Stimulated activated naive CD8-positive, alpha-beta T cell treated with anti-CD3 and anti-CD28 coated beads, Interleukin-15, Interleukin-2, amounts not matched to agents 100 ng/mL and 50 ng/mL, for 24 hours (primary cell): ENCODE measurements around the gene MYOZ2.
"Not testable (repeated sequence)": the region's sequence is repeated elsewhere in the genome, so short reads cannot be mapped to it uniquely, and the experiment has no call there.

ENCODE experiments used
- H3K27ac Mint-ChIP-seq: one replicate; pipeline ENCODE4 v1.8.0; 2021; ENCODE audit warnings: mild to moderate bottlenecking, mixed read lengths
- H3K27me3 Mint-ChIP-seq: one replicate; pipeline ENCODE4 v1.8.0; 2021; ENCODE audit warnings: mixed read lengths
- H3K36me3 Mint-ChIP-seq: one replicate; pipeline ENCODE4 v1.8.0; 2021; ENCODE audit warnings: low read depth, mixed read lengths
- H3K4me1 Mint-ChIP-seq: one replicate; pipeline ENCODE4 v1.8.0; 2021; ENCODE audit warnings: low read depth, mixed read lengths
- H3K4me3 Mint-ChIP-seq: one replicate; pipeline ENCODE4 v1.8.0; 2021; ENCODE audit warnings: mild to moderate bottlenecking, mixed read lengths
- H3K9me3 Mint-ChIP-seq: one replicate; pipeline ENCODE4 v1.8.0; 2021; ENCODE audit warnings: mixed read lengths

Gene MYOZ2

GRCh38 chr4:119142833-119143232 lies 7.2 kb downstream of the MYOZ2 start:
- Mint-ChIP-seq H3K4me1 (peaks cover 25% of the 10 kb centered on the region), H3K27me3 (no peaks in the 10 kb centered on the region), H3K9me3 (peaks cover 4% of the 10 kb centered on the region), H3K27ac (no peak overlapping the region), H3K4me3 (no peak overlapping the region), H3K36me3 (no peaks in the 10 kb centered on the region)

- H3K4me3 Mint-ChIP-seq, H3K27ac Mint-ChIP-seq, H3K9me3 Mint-ChIP-seq, H3K27me3 Mint-ChIP-seq, H3K36me3 Mint-ChIP-seq: not testable (repeated sequence)
- peaks cover 21% of the 10 kb centered on the region for H3K4me1 Mint-ChIP-seq
Measured at GRCh38 chr4:119143341-119143740, 7.7 kb downstream of the MYOZ2 start.

- no peaks in the 10 kb centered on the region for H3K36me3 Mint-ChIP-seq
- no peak overlapping the region for H3K4me3 Mint-ChIP-seq
- H3K27me3 Mint-ChIP-seq = peaks cover 12% of the 10 kb centered on the region
- no peaks in the 10 kb centered on the region for H3K9me3 Mint-ChIP-seq
- H3K4me1 Mint-ChIP-seq = no peaks in the 10 kb centered on the region
- H3K27ac Mint-ChIP-seq = no peak overlapping the region
Measured at GRCh38 chr4:119149110-119149509, 13.5 kb downstream of the MYOZ2 start.

- Mint-ChIP-seq H3K4me1 (no peaks in the 10 kb centered on the region), H3K4me3 (no peak overlapping the region), H3K9me3 (no peaks in the 10 kb centered on the region), H3K36me3 (no peaks in the 10 kb centered on the region), H3K27ac (no peak overlapping the region), H3K27me3 (peaks cover 17% of the 10 kb centered on the region)
Measured at GRCh38 chr4:119151161-119151560, 15.5 kb downstream of the MYOZ2 start.

- no peaks in the 10 kb centered on the region for H3K9me3 Mint-ChIP-seq
- no peak overlapping the region for H3K4me3 Mint-ChIP-seq
- H3K27me3 Mint-ChIP-seq = peaks cover 17% of the 10 kb centered on the region
- no peaks in the 10 kb centered on the region for H3K4me1 Mint-ChIP-seq
- no peaks in the 10 kb centered on the region for H3K36me3 Mint-ChIP-seq
- H3K27ac Mint-ChIP-seq = no peak overlapping the region
Measured at GRCh38 chr4:119152741-119153140, 17.1 kb downstream of the MYOZ2 start.

GRCh38 chr4:119162174-119162573 lies 26.5 kb downstream of the MYOZ2 start:
- H3K27me3 Mint-ChIP-seq = no peaks in the 10 kb centered on the region
- no peak overlapping the region for H3K4me3 Mint-ChIP-seq
- no peak overlapping the region for H3K27ac Mint-ChIP-seq
- H3K9me3 Mint-ChIP-seq = no peaks in the 10 kb centered on the region
- H3K4me1 Mint-ChIP-seq = no peaks in the 10 kb centered on the region
- no peaks in the 10 kb centered on the region for H3K36me3 Mint-ChIP-seq

GRCh38 chr4:119165767-119166166 lies 30.1 kb downstream of the MYOZ2 start:
- Mint-ChIP-seq H3K27ac (no peak overlapping the region), H3K4me3 (no peak overlapping the region), H3K9me3 (no peaks in the 10 kb centered on the region), H3K36me3 (no peaks in the 10 kb centered on the region), H3K27me3 (no peaks in the 10 kb centered on the region), H3K4me1 (no peaks in the 10 kb centered on the region)

- Mint-ChIP-seq H3K4me3 (no peak overlapping the region), H3K27me3 (no peaks in the 10 kb centered on the region)
Measured at GRCh38 chr4:119170195-119170594, 34.6 kb downstream of the MYOZ2 start.

GRCh38 chr4:119172223-119172622 lies 36.6 kb downstream of the MYOZ2 start:
- H3K27ac Mint-ChIP-seq = no peak overlapping the region
- no peaks in the 10 kb centered on the region for H3K9me3 Mint-ChIP-seq
- H3K4me3 Mint-ChIP-seq = no peak overlapping the region
- no peaks in the 10 kb centered on the region for H3K36me3 Mint-ChIP-seq
- no peaks in the 10 kb centered on the region for H3K27me3 Mint-ChIP-seq
- peaks cover 3% of the 10 kb centered on the region for H3K4me1 Mint-ChIP-seq

More at GRCh38 chr4:119170195-119170594, 34.6 kb downstream of the MYOZ2 start:
- Mint-ChIP-seq H3K36me3 (no peaks in the 10 kb centered on the region), H3K27ac (no peak overlapping the region), H3K4me1 (peaks cover 3% of the 10 kb centered on the region), H3K9me3 (no peaks in the 10 kb centered on the region)

GRCh38 chr4:119173729-119174361 lies 38.2 kb downstream of the MYOZ2 start:
- not testable (repeated sequence) for H3K36me3 Mint-ChIP-seq, H3K27me3 Mint-ChIP-seq, H3K9me3 Mint-ChIP-seq, H3K4me3 Mint-ChIP-seq, H3K4me1 Mint-ChIP-seq, H3K27ac Mint-ChIP-seq

- H3K36me3 Mint-ChIP-seq = no peaks in the 10 kb centered on the region
- no peak overlapping the region for H3K27ac Mint-ChIP-seq
Measured at GRCh38 chr4:119179011-119179410, 43.4 kb downstream of the MYOZ2 start.

GRCh38 chr4:119184128-119184527 lies 48.5 kb downstream of the MYOZ2 start:
- Mint-ChIP-seq H3K4me1 (no peaks in the 10 kb centered on the region), H3K36me3 (no peaks in the 10 kb centered on the region), H3K4me3 (no peak overlapping the region), H3K27me3 (peaks cover 8% of the 10 kb centered on the region), H3K27ac (no peak overlapping the region), H3K9me3 (no peaks in the 10 kb centered on the region)

More at GRCh38 chr4:119179011-119179410, 43.4 kb downstream of the MYOZ2 start:
- Mint-ChIP-seq H3K27me3 (peaks cover 8% of the 10 kb centered on the region), H3K4me3 (no peak overlapping the region), H3K4me1 (no peaks in the 10 kb centered on the region), H3K9me3 (no peaks in the 10 kb centered on the region)

- Mint-ChIP-seq H3K27me3 (no peaks in the 10 kb centered on the region), H3K36me3 (no peaks in the 10 kb centered on the region), H3K9me3 (no peaks in the 10 kb centered on the region), H3K4me1 (no peaks in the 10 kb centered on the region), H3K4me3 (no peak overlapping the region), H3K27ac (no peak overlapping the region)
Measured at GRCh38 chr4:119189638-119190037, 54.0 kb downstream of the MYOZ2 start.

GRCh38 chr4:119190354-119190753 lies 54.7 kb downstream of the MYOZ2 start:
- no peak overlapping the region for H3K27ac Mint-ChIP-seq
- H3K36me3 Mint-ChIP-seq = peaks cover 3% of the 10 kb centered on the region
- no peak overlapping the region for H3K4me3 Mint-ChIP-seq
- no peaks in the 10 kb centered on the region for H3K27me3 Mint-ChIP-seq
- H3K9me3 Mint-ChIP-seq = no peaks in the 10 kb centered on the region
- no peaks in the 10 kb centered on the region for H3K4me1 Mint-ChIP-seq

- H3K4me1 Mint-ChIP-seq = no peaks in the 10 kb centered on the region
- no peak overlapping the region for H3K27ac Mint-ChIP-seq
- H3K36me3 Mint-ChIP-seq = peaks cover 4% of the 10 kb centered on the region
- H3K9me3 Mint-ChIP-seq = no peaks in the 10 kb centered on the region
- H3K4me3 Mint-ChIP-seq = no peak overlapping the region
- H3K27me3 Mint-ChIP-seq = no peaks in the 10 kb centered on the region
Measured at GRCh38 chr4:119191505-119191904, 55.9 kb downstream of the MYOZ2 start.

GRCh38 chr4:119197772-119198212 lies 62.2 kb downstream of the MYOZ2 start:
- Mint-ChIP-seq H3K9me3 (no peaks in the 10 kb centered on the region), H3K36me3 (peaks cover 10% of the 10 kb centered on the region)

More at GRCh38 chr4:119197772-119198212, 62.2 kb downstream of the MYOZ2 start:
- peaks cover 11% of the 10 kb centered on the region for H3K27me3 Mint-ChIP-seq
- H3K4me1 Mint-ChIP-seq = no peaks in the 10 kb centered on the region
- H3K4me3 Mint-ChIP-seq = no peak overlapping the region
- H3K27ac Mint-ChIP-seq = no peak overlapping the region
